ENCODE data around the gene RPL18.

- TF ChIP-seq POLR2A (IDR thresholded peaks at IDR 0.05): no peak
- no peak for TF ChIP-seq EP300 (IDR thresholded peaks at IDR 0.05)
These were observed 39.5 kb upstream of the RPL18 start for GRCh38 chr19:48658483-48658882.
